RKO (cell line): Measurements from ENCODE around the gene TJP1.
"Not testable (repeated sequence)": the region's sequence is repeated elsewhere in the genome, so short reads cannot be mapped to it uniquely, and the experiment has no call there.

Experiments
- DNase-seq: peaks from one replicate; pipeline ENCODE4 v3.0.0-alpha.2; 2016; ENCODE audit warnings: low spot score

TJP1 gene

GRCh38 chr15:29681946-29682345 lies 140.3 kb downstream of the TJP1 start:
- no peak for DNase-seq

GRCh38 chr15:29681166-29681845 lies 141.0 kb downstream of the TJP1 start:
- no peak for DNase-seq

GRCh38 chr15:29680465-29681165 lies 141.7 kb downstream of the TJP1 start:
- DNase-seq = no peak

- DNase-seq = no peak
Measured at GRCh38 chr15:29678504-29679034, 143.7 kb downstream of the TJP1 start.

GRCh38 chr15:29677871-29678461 lies 144.3 kb downstream of the TJP1 start:
- DNase-seq = no peak

GRCh38 chr15:29677455-29677854 lies 144.8 kb downstream of the TJP1 start:
- DNase-seq = no peak

- no peak for DNase-seq
Measured at GRCh38 chr15:29676961-29677402, 145.3 kb downstream of the TJP1 start.

GRCh38 chr15:29676374-29676960 lies 145.8 kb downstream of the TJP1 start:
- DNase-seq = peak; percentile 32

GRCh38 chr15:29675791-29676301 lies 146.4 kb downstream of the TJP1 start:
- no peak for DNase-seq

- no peak for DNase-seq
Measured at GRCh38 chr15:29674661-29675533, 147.4 kb downstream of the TJP1 start.

- peak; percentile 14 for DNase-seq
Measured at GRCh38 chr15:29672923-29673809, 149.1 kb downstream of the TJP1 start.

- DNase-seq = no peak
Measured at GRCh38 chr15:29672446-29672845, 149.8 kb downstream of the TJP1 start.

- not testable (repeated sequence) for DNase-seq
Measured at GRCh38 chr15:29672046-29672445, 150.2 kb downstream of the TJP1 start.

GRCh38 chr15:29670998-29671981 lies 151.0 kb downstream of the TJP1 start:
- DNase-seq = peak; percentile 32

- no peak for DNase-seq
Measured at GRCh38 chr15:29670266-29670665, 152.0 kb downstream of the TJP1 start.

GRCh38 chr15:29669823-29670222 lies 152.4 kb downstream of the TJP1 start:
- DNase-seq = peak; percentile 19

- peak; percentile 86 for DNase-seq
Measured at GRCh38 chr15:29668120-29668602, 154.1 kb downstream of the TJP1 start.

GRCh38 chr15:29666241-29666640 lies 156.0 kb downstream of the TJP1 start:
- DNase-seq = no peak

GRCh38 chr15:29665444-29666003 lies 156.7 kb downstream of the TJP1 start:
- DNase-seq = no peak
